GF-D8 (cell line): ENCODE measurements around the gene CA6.
"Not testable (repeated sequence)": the region's sequence is repeated elsewhere in the genome, so short reads cannot be mapped to it uniquely, and the experiment has no call there.

Experiments used
- DNase-seq: peaks from one replicate; lab custom pipeline; 2025; lab: John Stamatoyannopoulos, UW

The CA6 gene

GRCh38 chr1:9004700-9005394 lies 59.2 kb downstream of the CA6 start:
- DNase-seq: peak; percentile 26

- no peak for DNase-seq
Measured at GRCh38 chr1:9005395-9005708, 59.7 kb downstream of the CA6 start.

GRCh38 chr1:9006956-9007615 lies 61.4 kb downstream of the CA6 start:
- no peak for DNase-seq

- DNase-seq: no peak
Measured at GRCh38 chr1:9008236-9008635, 62.6 kb downstream of the CA6 start.

GRCh38 chr1:9009438-9010370 lies 64.0 kb downstream of the CA6 start:
- DNase-seq: no peak

- DNase-seq: no peak
Measured at GRCh38 chr1:9010781-9011323, 65.2 kb downstream of the CA6 start.

GRCh38 chr1:9013819-9014218 lies 68.2 kb downstream of the CA6 start:
- DNase-seq: no peak

GRCh38 chr1:9014475-9015375 lies 69.1 kb downstream of the CA6 start:
- DNase-seq: no peak

- no peak for DNase-seq
Measured at GRCh38 chr1:9016455-9016854, 70.8 kb downstream of the CA6 start.

- no peak for DNase-seq
Measured at GRCh38 chr1:9018333-9018732, 72.7 kb downstream of the CA6 start.

- DNase-seq: no peak
Measured at GRCh38 chr1:9019896-9020295, 74.2 kb downstream of the CA6 start.

GRCh38 chr1:9020305-9020704 lies 74.6 kb downstream of the CA6 start:
- DNase-seq: no peak

- DNase-seq: not testable (repeated sequence)
Measured at GRCh38 chr1:9022026-9022738, 76.5 kb downstream of the CA6 start.

- no peak for DNase-seq
Measured at GRCh38 chr1:9022773-9023172, 77.1 kb downstream of the CA6 start.
